Measurements from ENCODE around the gene NLK. TPM values are rescaled to one million over a fixed set of nuclear protein-coding genes. Genes with fewer than 3 reads are reported as not detected.

The NLK gene
- total RNA-seq, 2 experiments from 2014 or later, result 18.1 to 27.8 TPM

- TF ChIP-seq EZH2phosphoT487 (IDR thresholded peaks at IDR 0.05; ENCODE audit: borderline replicate concordance, low read depth, low read length) (no peak), CTCF (conservative IDR thresholded peaks at IDR 0.05; ENCODE audit: low read length) (no peak)
- POLR2A ChIA-PET, result interaction anchor here (0.7 kb wide), 1 partner anchor 48 kb away, joined by 3 read pairs; no protein-coding TSS in a partner anchor
- Histone ChIP-seq H3K36me3 (ENCODE audit: insufficient read depth, low read length) (peaks cover 5% of the 10 kb centered on the region; the same call in 1 of the 2 replicates), H3K79me2 (ENCODE audit: insufficient read depth, low read depth, low read length) (no peaks in the 10 kb centered on the region), H3K9me3 (ENCODE audit: low read length) (no peaks in the 10 kb centered on the region), H2AFZ (ENCODE audit: low read length) (no peak overlapping the region), H4K20me1 (ENCODE audit: insufficient read depth, low read length) (no peaks in the 10 kb centered on the region), H3K4me2 (ENCODE audit: low read length) (no peak overlapping the region), H3K27ac (ENCODE audit: low read depth, low read length, poor library complexity, severe bottlenecking) (no peak overlapping the region), H3K4me1 (ENCODE audit: insufficient read depth, low read length, poor library complexity, severe bottlenecking) (no peaks in the 10 kb centered on the region), H3K4me3 (ENCODE audit: low read depth, low read length, poor library complexity, severe bottlenecking) (no peak overlapping the region), H3K9me2 (ENCODE audit: insufficient read depth, low read length) (no peaks in the 10 kb centered on the region)
- intact Hi-C loops (cut with micrococcal nuclease; ENCODE audit: unreplicated experiment), result no loop called here
- BruUV-seq (replicated peaks), result no TSS peak
- CTCF ChIA-PET (ENCODE audit: unreplicated experiment), result no interaction called here
- no peak for DNase-seq (ENCODE audit: low spot score)
Observed at GRCh38 chr17:28201315-28201714, 158.8 kb downstream of the NLK start.

DNA sequence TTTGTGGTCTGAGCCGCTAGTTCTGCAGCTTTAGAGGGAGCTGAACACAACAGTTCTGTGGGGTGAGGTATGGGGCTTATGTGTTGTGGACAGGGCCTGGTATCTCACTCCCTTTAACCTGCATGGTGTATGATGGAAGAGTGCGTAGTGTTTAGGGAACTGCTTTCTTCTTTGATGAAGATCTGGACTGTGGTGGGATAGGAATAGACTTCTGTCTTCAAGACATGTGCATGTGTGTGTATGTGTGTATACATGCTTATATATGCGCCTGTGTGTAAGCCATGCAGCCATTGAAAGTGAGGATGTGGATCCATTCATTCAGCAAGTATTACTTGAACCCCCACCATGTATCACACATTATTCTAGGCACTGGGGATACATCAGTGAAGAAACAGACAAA is 161.8 kb downstream of the NLK start:
- Histone ChIP-seq H3K79me2 (ENCODE audit: insufficient read depth, low read depth, low read length) (no peaks in the 10 kb centered on the region), H3K9me3 (ENCODE audit: low read length) (no peaks in the 10 kb centered on the region), H3K36me3 (ENCODE audit: insufficient read depth, low read length) (no peaks in the 10 kb centered on the region), H4K20me1 (ENCODE audit: insufficient read depth, low read length) (no peaks in the 10 kb centered on the region), H3K4me3 (ENCODE audit: low read depth, low read length, poor library complexity, severe bottlenecking) (no peak overlapping the region), H3K4me2 (ENCODE audit: low read length) (no peak overlapping the region), H3K27ac (ENCODE audit: low read depth, low read length, poor library complexity, severe bottlenecking) (no peak overlapping the region), H3K4me1 (ENCODE audit: insufficient read depth, low read length, poor library complexity, severe bottlenecking) (no peaks in the 10 kb centered on the region), H2AFZ (ENCODE audit: low read length) (no peak overlapping the region), H3K9me2 (ENCODE audit: insufficient read depth, low read length) (no peaks in the 10 kb centered on the region)
- CTCF ChIA-PET (ENCODE audit: unreplicated experiment), result no interaction called here
- DNase-seq (ENCODE audit: low spot score), result no peak
- intact Hi-C loops (cut with micrococcal nuclease; ENCODE audit: unreplicated experiment), result no loop called here
- TF ChIP-seq CTCF (conservative IDR thresholded peaks at IDR 0.05; ENCODE audit: low read length) (no peak), EZH2phosphoT487 (IDR thresholded peaks at IDR 0.05; ENCODE audit: borderline replicate concordance, low read depth, low read length) (no peak)
- POLR2A ChIA-PET, result interaction anchor here (0.8 kb wide), 1 partner anchor 26 kb away, joined by 3 read pairs; no protein-coding TSS in a partner anchor
- BruUV-seq (replicated peaks), result no TSS peak

- H3K79me2 ChIP-seq (ENCODE audit: insufficient read depth, low read depth, low read length), result no peaks in the 10 kb centered on the region
- H3K9me3 ChIP-seq (ENCODE audit: low read length), result no peaks in the 10 kb centered on the region
- no peaks in the 10 kb centered on the region for H3K4me1 ChIP-seq (ENCODE audit: insufficient read depth, low read length, poor library complexity, severe bottlenecking)
- H3K9me2 ChIP-seq (ENCODE audit: insufficient read depth, low read length), result no peaks in the 10 kb centered on the region
- no peaks in the 10 kb centered on the region for H3K36me3 ChIP-seq (ENCODE audit: insufficient read depth, low read length)
- no peak overlapping the region for H3K4me3 ChIP-seq (ENCODE audit: low read depth, low read length, poor library complexity, severe bottlenecking)
- ChIA-PET CTCF (ENCODE audit: unreplicated experiment) (no interaction called here), POLR2A (interaction anchor here (0.8 kb wide), 1 partner anchor 27 kb away, joined by 3 read pairs; no protein-coding TSS in a partner anchor)
- intact Hi-C loops (cut with micrococcal nuclease; ENCODE audit: unreplicated experiment), result no loop called here
- TF ChIP-seq EZH2phosphoT487 (IDR thresholded peaks at IDR 0.05; ENCODE audit: borderline replicate concordance, low read depth, low read length) (no peak), CTCF (conservative IDR thresholded peaks at IDR 0.05; ENCODE audit: low read length) (no peak)
- no TSS peak for BruUV-seq (replicated peaks)
- H2AFZ ChIP-seq (ENCODE audit: low read length), result no peak overlapping the region
- H4K20me1 ChIP-seq (ENCODE audit: insufficient read depth, low read length), result no peaks in the 10 kb centered on the region
- no peak overlapping the region for H3K27ac ChIP-seq (ENCODE audit: low read depth, low read length, poor library complexity, severe bottlenecking)
- DNase-seq (ENCODE audit: low spot score), result no peak
- no peak overlapping the region for H3K4me2 ChIP-seq (ENCODE audit: low read length)
Observed at GRCh38 chr17:28204751-28205150, 162.3 kb downstream of the NLK start.

Measured in OCI-LY7 (cell line).